ENCODE data around the gene CHST13.

The CHST13 gene

DNA sequence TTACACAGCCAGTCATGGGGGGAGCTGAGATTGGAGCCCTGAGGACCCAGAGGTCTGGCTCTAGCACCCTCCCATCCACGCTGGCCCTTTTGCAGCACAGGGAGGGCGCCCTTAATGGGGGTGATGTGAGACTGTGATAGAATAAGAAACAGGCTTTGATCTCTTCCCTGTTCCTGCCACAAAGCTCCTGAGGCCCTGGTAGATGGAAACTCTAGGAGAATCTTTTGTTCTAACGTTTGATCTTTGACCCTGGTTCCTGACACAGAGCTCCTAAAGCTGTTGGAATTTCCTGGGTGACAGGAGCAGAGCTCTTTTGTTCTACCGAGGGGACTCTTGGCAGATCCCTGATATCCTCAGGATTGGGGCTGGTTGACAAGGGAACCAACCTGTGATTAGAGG lies 5.2 kb upstream of the CHST13 start:
- no peaks in the 10 kb centered on the region for H3K4me1 Mint-ChIP-seq
- no peak for DNase-seq
- CTCF ChIA-PET: interaction anchor here (0.7 to 1.8 kb wide), 4 partner anchors 8 to 94 kb away, joined by 3 read pairs; partner anchors contain the start of gene ZXDC

DNA sequence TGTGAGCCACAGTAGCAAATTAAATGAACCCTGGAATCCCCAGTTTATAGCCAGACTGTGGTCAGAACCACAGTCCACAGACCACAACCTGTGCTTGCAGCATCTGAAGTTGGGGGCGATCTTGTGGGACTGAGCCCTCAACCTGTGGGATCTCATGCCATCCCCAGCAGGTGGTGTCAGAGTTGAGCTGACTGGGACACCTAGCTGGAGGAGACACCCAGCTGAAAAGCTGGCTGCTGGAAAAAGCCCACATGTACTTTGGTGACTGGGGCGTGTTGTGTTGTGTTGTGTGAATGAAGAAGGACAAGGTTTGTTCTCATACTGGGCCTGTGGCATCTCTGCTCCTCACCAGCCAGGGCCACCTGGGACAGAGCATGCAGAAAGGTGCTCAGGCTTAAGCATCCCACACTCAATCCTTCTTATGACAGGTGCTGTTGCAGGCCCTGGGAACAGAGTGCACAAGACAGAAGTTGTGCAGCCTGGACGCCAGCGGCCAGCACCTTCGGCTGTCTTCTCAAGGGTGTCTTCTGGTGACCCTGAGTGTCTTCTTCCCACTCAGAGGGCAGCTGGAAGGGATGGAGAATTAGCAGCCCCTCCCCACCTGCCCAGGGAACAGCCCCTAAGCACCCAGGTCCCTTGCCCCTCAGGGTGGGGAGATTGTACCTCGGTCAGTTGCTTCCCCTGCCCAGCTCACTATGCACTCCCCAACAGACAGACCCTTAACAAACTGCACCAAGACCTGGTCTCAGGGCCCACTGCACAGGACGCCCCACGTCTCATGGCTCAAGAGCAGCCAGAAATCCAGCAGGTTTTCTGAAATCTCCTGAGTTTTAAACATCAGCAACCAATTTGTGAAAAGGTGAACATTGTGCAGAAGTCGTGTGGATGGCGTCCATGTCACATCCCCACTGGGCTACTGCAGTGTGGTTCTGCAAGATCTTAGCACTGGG lies 4.2 kb upstream of the CHST13 start:
- Mint-ChIP-seq H3K27me3 (peaks cover 50% of the 10 kb centered on the region), H3K4me1 (no peaks in the 10 kb centered on the region), H3K36me3 (no peaks in the 10 kb centered on the region), H3K27ac (no peak overlapping the region), H3K9me3 (no peaks in the 10 kb centered on the region), H3K4me3 (no peak overlapping the region)
- DNase-seq: no peak
- CTCF ChIA-PET: interaction anchor here (0.8 to 1.8 kb wide), 3 partner anchors 9 to 93 kb away, joined by 3 read pairs; no protein-coding TSS in a partner anchor

More for the DNA sequence above, 5.2 kb upstream of the CHST13 start:
- Mint-ChIP-seq H3K27ac (no peak overlapping the region), H3K36me3 (no peaks in the 10 kb centered on the region), H3K9me3 (no peaks in the 10 kb centered on the region), H3K27me3 (peaks cover 42% of the 10 kb centered on the region), H3K4me3 (no peak overlapping the region)

DNA sequence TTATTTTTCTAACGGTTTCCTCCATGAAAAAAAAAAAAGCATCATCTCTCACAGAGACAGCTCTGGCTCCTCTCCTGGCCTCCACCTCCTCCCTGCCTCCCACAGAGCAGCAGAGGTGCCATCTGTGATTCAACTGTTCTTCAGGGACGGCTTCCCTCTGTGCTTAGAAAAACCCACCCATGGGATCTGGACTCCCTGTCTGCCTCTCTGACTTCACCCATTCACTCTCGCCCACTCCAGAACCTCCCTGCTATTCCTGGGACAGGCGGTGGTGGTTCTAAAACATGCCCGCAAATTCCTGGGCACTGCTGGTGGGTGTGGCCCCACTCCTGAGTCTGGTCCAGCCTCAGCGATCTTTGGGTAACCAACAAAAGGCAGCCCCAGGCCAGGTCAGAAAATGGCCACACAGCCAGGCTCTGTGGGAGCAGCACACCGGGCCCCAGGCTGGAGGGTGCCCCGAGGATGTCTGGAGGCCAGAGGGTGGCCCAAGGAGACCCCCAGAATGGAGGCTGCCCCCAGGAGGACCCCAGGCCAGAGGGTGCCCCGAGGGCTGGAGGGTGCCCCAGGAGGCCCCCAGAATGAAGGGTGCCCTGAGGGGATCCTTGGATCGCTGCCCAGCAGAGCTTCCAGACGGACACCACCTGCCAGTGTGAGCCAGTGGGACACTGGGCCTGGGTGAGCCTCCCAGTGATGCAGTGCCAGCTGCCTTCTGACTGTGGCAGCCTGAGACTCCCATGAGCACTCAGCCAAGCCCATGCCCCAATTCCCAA lies 2.6 kb upstream of the CHST13 start:
- Mint-ChIP-seq H3K27ac (peak overlapping the region; percentile 37), H3K4me1 (no peaks in the 10 kb centered on the region), H3K27me3 (peaks cover 65% of the 10 kb centered on the region), H3K36me3 (no peaks in the 10 kb centered on the region), H3K9me3 (no peaks in the 10 kb centered on the region), H3K4me3 (no peak overlapping the region)
- DNase-seq: no peak
- CTCF ChIA-PET: interaction anchor here (0.7 to 2.4 kb wide), 4 partner anchors 15 to 231 kb away, joined by 4 to 6 read pairs (median 5); no protein-coding TSS in a partner anchor

DNA sequence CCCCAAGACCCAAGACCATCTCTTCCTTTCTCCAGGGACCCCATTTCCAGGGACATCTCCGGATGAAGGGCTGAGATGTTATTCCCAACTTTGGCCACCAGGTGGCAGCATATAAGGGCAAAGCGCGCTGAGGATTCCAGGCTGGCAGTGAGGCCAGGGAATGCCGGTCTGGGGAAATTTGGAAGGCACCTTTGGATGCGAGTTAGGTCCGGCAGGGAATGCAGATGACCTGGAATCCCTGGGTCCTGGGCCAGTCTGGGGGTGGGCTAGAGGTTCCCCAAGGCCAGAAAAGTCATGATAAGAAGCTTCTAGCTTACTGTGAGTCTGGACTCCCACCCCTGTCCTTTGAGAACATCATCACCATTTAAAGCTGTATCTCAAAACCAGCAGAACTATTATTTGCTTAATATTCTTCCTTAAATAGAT lies 1.6 kb upstream of the CHST13 start:
- H3K27ac Mint-ChIP-seq: no peak overlapping the region
- H3K4me1 Mint-ChIP-seq: no peaks in the 10 kb centered on the region
- H3K36me3 Mint-ChIP-seq: no peaks in the 10 kb centered on the region
- CTCF ChIA-PET: interaction anchor here (0.6 to 2.4 kb wide), 19 partner anchors 8 to 1026 kb away, joined by 3 to 6 read pairs (median 3); partner anchors contain the start of gene TXNRD3
- peaks cover 69% of the 10 kb centered on the region for H3K27me3 Mint-ChIP-seq
- H3K4me3 Mint-ChIP-seq: no peak overlapping the region
- no peaks in the 10 kb centered on the region for H3K9me3 Mint-ChIP-seq
- DNase-seq: peak; percentile 50

DNA sequence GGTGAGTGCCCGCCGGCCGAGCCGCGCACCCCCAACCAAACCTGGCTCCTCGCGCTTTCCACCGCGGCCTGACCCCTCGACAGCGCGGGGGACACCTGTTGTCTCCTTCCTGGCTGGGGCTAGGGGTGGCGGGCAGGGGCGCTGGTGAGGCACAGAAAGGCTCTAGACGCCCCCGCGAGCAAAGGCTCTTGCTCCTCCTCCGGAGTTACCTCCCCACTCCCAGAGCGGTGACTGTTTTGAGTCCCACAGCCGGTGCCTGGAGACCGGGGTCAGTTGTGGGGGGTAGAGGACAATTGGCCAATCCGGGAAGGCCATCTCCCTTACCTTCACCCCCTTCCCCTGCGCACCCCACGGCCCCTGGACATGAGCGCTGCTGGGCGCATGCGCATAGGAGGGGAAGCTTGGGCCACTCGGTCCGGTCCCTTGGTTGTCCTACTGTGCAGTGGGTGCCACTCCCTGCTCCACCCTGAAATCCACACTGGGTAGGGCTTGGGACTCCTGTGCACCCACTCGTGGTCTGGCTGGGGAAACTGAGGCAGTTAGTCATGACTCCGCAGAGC lies 554 bp downstream of the CHST13 start:
- no peak overlapping the region for H3K27ac Mint-ChIP-seq
- peaks cover 58% of the 10 kb centered on the region for H3K27me3 Mint-ChIP-seq
- CTCF ChIA-PET: no interaction called here
- DNase-seq: no peak
- no peaks in the 10 kb centered on the region for H3K4me1 Mint-ChIP-seq
- no peaks in the 10 kb centered on the region for H3K36me3 Mint-ChIP-seq
- no peaks in the 10 kb centered on the region for H3K9me3 Mint-ChIP-seq
- no peak overlapping the region for H3K4me3 Mint-ChIP-seq

DNA sequence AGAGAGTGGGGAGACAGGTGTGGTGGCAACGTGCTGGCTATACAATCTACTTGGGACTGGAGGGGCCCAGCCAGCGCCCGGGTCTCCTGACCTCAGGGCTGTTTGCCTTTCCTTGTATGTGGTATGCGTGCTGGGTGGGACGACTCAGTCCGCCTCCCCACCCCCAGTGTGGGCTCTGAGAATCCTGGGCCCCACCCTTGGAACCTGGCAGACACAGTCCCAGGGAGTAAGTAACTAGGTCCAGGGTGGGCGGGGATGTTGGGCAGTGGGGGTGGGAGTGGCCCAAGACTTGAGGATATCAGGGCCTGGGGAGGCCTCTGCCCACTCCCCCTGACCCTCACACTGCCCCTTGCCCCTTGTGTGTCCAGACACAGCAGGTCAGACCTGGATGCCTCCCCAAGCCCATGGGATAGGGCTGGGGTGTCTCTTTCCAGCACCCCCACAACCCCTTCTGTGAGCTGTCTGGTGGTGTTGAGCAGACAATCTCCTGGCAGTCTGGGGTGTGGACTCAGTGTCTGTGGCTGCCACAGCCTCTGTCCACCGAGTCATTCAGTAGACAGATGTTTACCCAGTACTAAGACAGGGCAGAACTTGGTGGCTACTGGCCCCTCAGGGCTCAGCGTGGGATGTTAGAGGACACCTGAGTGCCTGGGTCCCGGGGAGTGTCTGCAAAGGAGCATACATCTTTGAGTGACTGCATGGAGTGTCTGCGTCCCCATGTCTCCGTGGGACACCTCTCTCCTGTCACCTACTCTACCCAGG lies 1.3 kb downstream of the CHST13 start:
- Mint-ChIP-seq H3K27me3 (peaks cover 51% of the 10 kb centered on the region), H3K9me3 (no peaks in the 10 kb centered on the region), H3K4me1 (no peaks in the 10 kb centered on the region), H3K36me3 (no peaks in the 10 kb centered on the region), H3K27ac (no peak overlapping the region), H3K4me3 (no peak overlapping the region)
- DNase-seq: no peak
- CTCF ChIA-PET: no interaction called here

DNA sequence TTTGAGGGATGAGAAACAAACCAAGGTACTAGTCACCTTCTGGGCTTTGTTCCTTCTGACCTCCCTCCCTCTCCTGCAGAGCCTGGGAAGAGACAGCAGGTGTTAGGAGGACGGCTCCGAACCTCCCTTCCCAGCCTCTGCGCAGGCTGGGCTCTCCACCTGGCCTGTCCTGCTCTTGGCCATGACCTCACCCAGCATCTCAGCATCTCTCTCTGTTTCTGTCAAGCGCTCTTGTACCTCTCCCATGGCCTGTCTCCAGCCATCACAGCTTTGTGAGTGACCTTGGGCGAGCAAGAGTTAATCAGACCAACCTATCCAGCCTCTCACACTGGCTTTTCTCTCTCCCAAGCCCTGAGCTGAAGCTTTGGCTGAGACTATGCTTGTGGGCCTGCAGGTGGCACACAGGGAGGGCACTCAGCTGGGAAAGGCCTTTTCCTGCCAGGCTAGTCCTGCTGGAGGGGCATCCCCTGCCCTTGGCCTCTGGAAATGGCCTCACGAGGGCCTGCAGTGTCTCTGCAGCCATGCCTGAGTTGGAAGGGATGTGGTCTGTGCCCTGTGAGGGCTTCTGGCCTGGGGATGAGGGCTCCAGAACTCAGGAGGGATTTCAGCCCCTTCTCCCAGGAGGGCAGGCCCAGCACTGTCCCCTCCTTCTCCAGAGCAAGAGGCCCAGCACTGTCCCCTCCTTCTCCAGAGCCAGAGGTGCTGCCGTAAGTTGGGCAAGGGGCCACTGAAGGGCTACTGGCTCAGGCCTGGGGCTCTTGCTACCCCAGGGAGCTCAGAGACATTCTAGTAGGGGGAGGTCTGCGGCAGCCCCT lies 2.1 kb downstream of the CHST13 start:
- no peaks in the 10 kb centered on the region for H3K9me3 Mint-ChIP-seq
- peaks cover 54% of the 10 kb centered on the region for H3K27me3 Mint-ChIP-seq
- H3K36me3 Mint-ChIP-seq: no peaks in the 10 kb centered on the region
- no peak overlapping the region for H3K27ac Mint-ChIP-seq
- no peak for DNase-seq
- CTCF ChIA-PET: no interaction called here
- no peaks in the 10 kb centered on the region for H3K4me1 Mint-ChIP-seq
- no peak overlapping the region for H3K4me3 Mint-ChIP-seq

DNA sequence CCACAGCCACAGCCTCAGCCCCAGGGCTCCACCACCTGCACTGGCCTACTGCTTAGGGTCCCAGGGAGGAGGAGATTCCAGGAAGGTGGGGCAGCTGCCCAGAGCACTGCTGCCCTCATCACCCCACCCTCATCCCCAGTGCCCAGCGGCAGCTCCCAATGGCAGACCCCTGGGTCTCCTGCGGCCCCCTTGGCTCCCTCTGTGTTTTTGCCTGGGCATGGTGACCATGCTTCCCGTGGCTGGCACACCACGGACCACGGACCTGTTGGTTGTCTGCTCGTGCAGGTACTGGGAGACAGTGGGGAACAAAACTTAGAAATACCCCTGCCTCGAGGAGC lies 2.7 kb downstream of the CHST13 start:
- H3K9me3 Mint-ChIP-seq: no peaks in the 10 kb centered on the region
- CTCF ChIA-PET: no interaction called here

DNA sequence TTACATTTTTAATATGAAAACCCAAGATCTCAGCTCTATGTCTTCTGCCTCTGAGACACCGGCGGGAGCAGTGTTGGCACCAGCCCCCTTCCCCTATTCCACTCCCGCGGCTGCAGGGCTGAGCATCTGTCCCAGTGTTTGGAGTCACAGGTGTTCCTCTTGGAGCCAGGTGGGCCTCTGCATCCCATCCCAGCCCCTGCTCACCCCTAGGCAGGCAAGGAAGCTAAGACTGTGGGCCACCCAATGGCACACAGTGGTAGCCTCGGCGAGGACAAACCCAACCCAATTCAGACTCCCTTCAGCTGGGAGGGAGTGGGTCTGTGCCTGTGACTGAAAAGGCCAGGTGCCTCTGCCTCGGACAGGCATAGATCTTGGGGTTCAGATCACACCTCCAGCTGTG lies 3.1 kb downstream of the CHST13 start:
- Mint-ChIP-seq H3K27me3 (peaks cover 47% of the 10 kb centered on the region), H3K4me3 (no peak overlapping the region), H3K36me3 (no peaks in the 10 kb centered on the region), H3K9me3 (no peaks in the 10 kb centered on the region), H3K4me1 (no peaks in the 10 kb centered on the region), H3K27ac (no peak overlapping the region)
- no peak for DNase-seq
- CTCF ChIA-PET: no interaction called here

More for the DNA sequence above, 2.7 kb downstream of the CHST13 start:
- no peaks in the 10 kb centered on the region for H3K36me3 Mint-ChIP-seq
- no peak overlapping the region for H3K27ac Mint-ChIP-seq
- no peaks in the 10 kb centered on the region for H3K4me1 Mint-ChIP-seq
- H3K27me3 Mint-ChIP-seq: peaks cover 51% of the 10 kb centered on the region
- no peak for DNase-seq
- no peak overlapping the region for H3K4me3 Mint-ChIP-seq

DNA sequence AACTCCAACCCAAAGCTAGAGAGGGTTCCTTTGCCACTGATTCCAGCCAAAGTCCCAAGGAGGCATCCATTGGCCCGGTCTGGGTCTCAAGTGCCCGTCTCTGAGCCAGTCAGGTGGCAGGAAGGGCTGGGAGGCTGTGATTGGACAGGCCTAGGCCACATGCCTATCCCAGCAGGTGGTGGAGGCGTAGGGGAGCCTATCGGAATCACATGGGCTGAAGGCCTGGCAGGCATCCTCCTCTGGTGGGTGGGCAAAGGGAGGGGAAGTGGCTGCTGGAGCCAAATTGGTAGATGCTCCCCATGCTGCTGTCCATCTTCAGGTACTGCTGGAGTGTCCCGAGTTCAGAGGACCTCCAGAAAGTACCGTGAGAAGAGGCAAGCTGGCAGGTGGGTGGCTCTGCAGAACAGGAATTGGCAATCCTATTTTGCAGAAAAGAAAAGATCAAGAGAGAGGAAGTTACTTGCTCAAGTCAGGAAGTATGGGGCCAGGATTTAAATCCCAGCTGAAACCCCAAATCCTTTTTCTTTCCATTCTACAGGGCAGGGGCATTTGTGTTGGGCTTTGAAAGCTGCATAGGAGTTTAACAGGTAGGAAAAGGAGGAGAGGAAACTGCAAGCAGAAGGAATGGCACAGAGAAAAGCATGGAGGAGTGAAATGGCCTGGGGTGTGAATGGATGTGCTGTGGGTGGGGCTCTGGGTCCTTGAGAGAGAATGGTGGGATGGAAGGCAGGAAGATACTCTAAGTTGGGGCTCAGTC lies 3.7 kb downstream of the CHST13 start:
- Mint-ChIP-seq H3K36me3 (no peaks in the 10 kb centered on the region), H3K27me3 (peaks cover 42% of the 10 kb centered on the region), H3K9me3 (no peaks in the 10 kb centered on the region), H3K27ac (no peak overlapping the region), H3K4me3 (no peak overlapping the region), H3K4me1 (no peaks in the 10 kb centered on the region)
- CTCF ChIA-PET: no interaction called here
- no peak for DNase-seq

DNA sequence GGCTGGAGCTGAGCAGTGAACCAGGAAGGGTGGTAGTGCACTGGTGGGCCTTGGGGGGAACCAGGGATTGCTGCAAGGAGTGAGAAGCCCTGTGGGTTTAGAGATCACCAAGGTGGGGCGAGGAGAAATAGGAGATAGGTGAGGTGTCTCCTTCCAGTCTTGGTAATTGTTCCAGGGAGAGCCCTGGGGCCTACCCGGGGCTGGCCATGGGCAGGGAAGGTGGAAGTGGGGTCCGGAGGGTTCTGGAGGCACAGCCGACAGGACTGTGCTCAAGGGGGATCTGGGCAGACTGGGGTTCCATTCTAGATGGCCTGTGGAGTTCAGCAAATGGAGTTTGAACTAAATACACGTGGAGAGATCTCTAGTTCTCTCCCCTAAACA lies 4.5 kb downstream of the CHST13 start:
- H3K4me3 Mint-ChIP-seq: no peak overlapping the region
- no peak for DNase-seq
- peaks cover 36% of the 10 kb centered on the region for H3K27me3 Mint-ChIP-seq
- no peak overlapping the region for H3K27ac Mint-ChIP-seq
- H3K4me1 Mint-ChIP-seq: no peaks in the 10 kb centered on the region
- H3K36me3 Mint-ChIP-seq: no peaks in the 10 kb centered on the region
- H3K9me3 Mint-ChIP-seq: no peaks in the 10 kb centered on the region
- CTCF ChIA-PET: no interaction called here

DNA sequence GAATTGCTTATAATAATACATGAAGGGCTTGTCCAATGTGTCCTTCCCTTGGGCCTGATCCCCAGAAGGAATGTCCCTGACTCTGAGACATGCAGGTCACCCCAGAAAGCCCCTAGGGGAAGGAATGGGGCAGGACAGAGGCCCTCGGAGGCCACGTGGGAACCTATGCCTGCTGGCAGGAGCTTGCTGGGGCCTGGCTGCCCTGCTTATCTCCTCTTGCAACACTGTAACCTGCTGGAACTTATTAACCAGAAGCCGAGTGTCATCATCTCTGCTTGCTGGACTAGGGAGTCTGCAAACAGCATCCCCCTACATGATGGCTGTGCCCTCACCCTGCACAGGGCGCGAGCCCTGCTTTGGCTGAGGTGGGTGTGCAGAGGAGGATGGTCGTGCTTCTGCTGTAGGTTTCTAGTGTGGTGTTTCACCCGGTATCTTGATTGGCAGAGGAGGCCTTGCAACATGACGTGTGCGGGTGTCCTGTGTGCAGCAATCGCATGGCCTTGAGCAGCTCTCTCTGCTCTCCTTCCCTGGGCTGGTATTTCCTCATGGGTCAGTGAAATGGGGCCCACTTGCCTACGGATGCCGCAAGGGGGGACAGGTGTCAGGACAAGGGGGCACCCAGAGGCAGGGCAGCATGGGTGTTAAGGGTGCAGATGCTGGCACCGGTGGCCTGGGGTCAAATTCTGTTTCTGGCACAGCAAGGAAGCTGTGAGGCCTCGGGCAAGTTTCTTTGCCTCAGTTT lies 5.0 kb downstream of the CHST13 start:
- Mint-ChIP-seq H3K36me3 (no peaks in the 10 kb centered on the region), H3K27ac (no peak overlapping the region), H3K4me3 (no peak overlapping the region), H3K9me3 (no peaks in the 10 kb centered on the region), H3K4me1 (no peaks in the 10 kb centered on the region), H3K27me3 (peaks cover 36% of the 10 kb centered on the region)
- CTCF ChIA-PET: no interaction called here
- no peak for DNase-seq
